ENCODE data around the gene FKBP15.
"Not testable (repeated sequence)": the region's sequence is repeated elsewhere in the genome, so short reads cannot be mapped to it uniquely, and the experiment has no call there.

The FKBP15 gene

DNA sequence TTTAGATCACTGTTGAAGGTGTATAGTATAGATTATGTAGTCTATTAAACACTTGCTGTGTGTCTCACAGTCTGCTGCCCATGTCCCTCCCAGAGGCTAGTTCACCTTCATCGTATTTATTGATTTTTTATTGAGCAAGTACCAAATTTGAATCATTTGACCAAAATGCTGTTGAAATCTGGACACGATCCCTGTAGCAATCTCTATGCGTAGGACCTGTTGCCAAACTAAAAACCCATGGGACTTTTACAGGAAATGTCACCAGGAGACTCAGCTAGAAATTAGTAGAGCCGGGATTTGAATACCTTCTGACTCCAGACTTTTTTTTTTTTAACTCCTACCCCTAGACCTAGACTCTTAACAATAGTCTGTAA lies 17.8 kb upstream of the FKBP15 start:
- no peak for TF ChIP-seq POLR2AphosphoS5 (IDR thresholded peaks at IDR 0.05; ENCODE audit: borderline replicate concordance, low read depth, low read length)
- no peak overlapping the region for H3K27ac ChIP-seq
- no peaks in the 10 kb centered on the region for H3K9me3 ChIP-seq (ENCODE audit: low read depth, low read length)
- H3K36me3 ChIP-seq (ENCODE audit: insufficient read depth, low read length): no peaks in the 10 kb centered on the region
- no peak for DNase-seq (ENCODE audit: low read depth, low spot score)
- H3K9ac ChIP-seq (ENCODE audit: insufficient read length): no peak overlapping the region
- no peak overlapping the region for H3K4me3 ChIP-seq

GRCh38 chr9:113238202-113238858 lies 17.3 kb upstream of the FKBP15 start:
- Histone ChIP-seq H3K36me3 (ENCODE audit: insufficient read depth, low read length) (no peaks in the 10 kb centered on the region), H3K4me3 (no peak overlapping the region), H3K9me3 (ENCODE audit: low read depth, low read length) (no peaks in the 10 kb centered on the region), H3K9ac (ENCODE audit: insufficient read length) (no peak overlapping the region), H3K27ac (no peak overlapping the region)
- TF ChIP-seq POLR2AphosphoS5 (IDR thresholded peaks at IDR 0.05; ENCODE audit: borderline replicate concordance, low read depth, low read length) (no peak), EZH2 (IDR thresholded peaks at IDR 0.05) (no peak), FOXP2 (optimal IDR thresholded peaks at IDR 0.05; ENCODE audit: control extremely low read depth, extremely low read length, insufficient read depth) (no peak)
- no peak for DNase-seq (ENCODE audit: low read depth, low spot score)

DNA sequence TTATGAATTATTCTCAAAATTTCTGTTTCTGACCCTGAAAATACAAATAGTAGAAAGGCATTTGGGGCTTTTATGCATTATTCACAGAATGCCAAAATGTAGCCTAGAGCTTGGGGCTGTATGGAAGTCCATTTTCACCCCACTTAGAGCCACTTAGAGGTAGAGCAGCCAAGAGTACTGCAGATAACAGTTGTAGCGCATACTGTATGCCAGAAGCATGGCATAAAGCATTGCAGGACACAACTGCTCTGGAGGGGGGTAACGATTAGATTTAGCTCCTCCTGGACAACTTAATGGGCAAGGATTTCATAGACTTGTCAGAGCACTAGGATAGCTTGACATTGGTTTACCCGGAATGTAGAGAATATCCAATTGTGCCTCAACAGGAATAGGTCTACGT lies 15.9 kb upstream of the FKBP15 start:
- DNase-seq (ENCODE audit: low read depth, low spot score): no peak
- Histone ChIP-seq H3K4me3 (no peak overlapping the region), H3K27ac (no peak overlapping the region), H3K9me3 (ENCODE audit: low read depth, low read length) (no peaks in the 10 kb centered on the region), H3K9ac (ENCODE audit: insufficient read length) (no peak overlapping the region), H3K36me3 (ENCODE audit: insufficient read depth, low read length) (no peaks in the 10 kb centered on the region)
- TF ChIP-seq POLR2AphosphoS5 (IDR thresholded peaks at IDR 0.05; ENCODE audit: borderline replicate concordance, low read depth, low read length): no peak
- no peak for TF ChIP-seq FOXP2 (optimal IDR thresholded peaks at IDR 0.05; ENCODE audit: control extremely low read depth, extremely low read length, insufficient read depth)
- TF ChIP-seq EZH2 (IDR thresholded peaks at IDR 0.05): no peak

GRCh38 chr9:113235701-113236255 lies 14.7 kb upstream of the FKBP15 start:
- H3K36me3 ChIP-seq (ENCODE audit: insufficient read depth, low read length); H3K9ac ChIP-seq (ENCODE audit: insufficient read length); H3K27ac ChIP-seq; DNase-seq (ENCODE audit: low read depth, low spot score); H3K4me3 ChIP-seq; H3K9me3 ChIP-seq (ENCODE audit: low read depth, low read length): not testable (repeated sequence)

- DNase-seq (ENCODE audit: low read depth, low spot score): no peak
- Histone ChIP-seq H3K9me3 (ENCODE audit: low read depth, low read length) (no peaks in the 10 kb centered on the region), H3K27ac (no peak overlapping the region), H3K4me3 (no peak overlapping the region), H3K9ac (ENCODE audit: insufficient read length) (no peak overlapping the region), H3K36me3 (ENCODE audit: insufficient read depth, low read length) (no peaks in the 10 kb centered on the region)
- TF ChIP-seq FOXP2 (optimal IDR thresholded peaks at IDR 0.05; ENCODE audit: control extremely low read depth, extremely low read length, insufficient read depth): no peak
- no peak for TF ChIP-seq EZH2 (IDR thresholded peaks at IDR 0.05)
- TF ChIP-seq POLR2AphosphoS5 (IDR thresholded peaks at IDR 0.05; ENCODE audit: borderline replicate concordance, low read depth, low read length): no peak
Measured at GRCh38 chr9:113231701-113232100, 10.6 kb upstream of the FKBP15 start.

DNA sequence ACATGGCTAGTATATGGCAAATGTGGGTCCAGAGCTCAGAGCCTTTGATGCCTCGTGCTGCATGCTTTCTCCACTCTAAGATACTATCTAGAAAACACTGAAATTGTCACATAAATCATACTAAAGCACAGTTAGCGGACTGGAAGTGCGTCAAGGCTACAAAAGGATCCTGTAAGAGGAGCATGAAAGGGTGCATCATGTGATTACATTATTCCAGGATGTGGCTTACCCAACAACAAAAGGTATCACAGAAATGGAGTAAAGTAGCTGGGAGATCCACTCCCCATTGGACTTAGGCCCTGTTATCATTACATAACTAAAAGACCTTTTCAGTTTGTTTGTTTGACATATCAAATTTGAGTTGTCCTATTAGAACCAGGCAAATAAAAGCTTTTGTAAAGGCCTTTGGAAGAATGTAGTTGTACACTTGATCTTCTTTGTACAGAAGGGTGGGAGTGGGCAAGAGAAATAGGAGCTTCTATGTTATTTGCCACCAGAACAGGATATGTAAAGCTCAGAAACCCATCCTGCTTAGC lies 7.1 kb upstream of the FKBP15 start:
- no peaks in the 10 kb centered on the region for H3K9me3 ChIP-seq (ENCODE audit: low read depth, low read length)
- H3K27ac ChIP-seq: no peak overlapping the region
- TF ChIP-seq POLR2AphosphoS5 (IDR thresholded peaks at IDR 0.05; ENCODE audit: borderline replicate concordance, low read depth, low read length) (no peak), EZH2 (IDR thresholded peaks at IDR 0.05) (no peak), FOXP2 (optimal IDR thresholded peaks at IDR 0.05; ENCODE audit: control extremely low read depth, extremely low read length, insufficient read depth) (no peak)
- H3K4me3 ChIP-seq: no peak overlapping the region
- H3K9ac ChIP-seq (ENCODE audit: insufficient read length): no peak overlapping the region
- no peak for DNase-seq (ENCODE audit: low read depth, low spot score)
- peaks cover 8% of the 10 kb centered on the region; the same call in 1 of the 2 replicates for H3K36me3 ChIP-seq (ENCODE audit: insufficient read depth, low read length)

DNA sequence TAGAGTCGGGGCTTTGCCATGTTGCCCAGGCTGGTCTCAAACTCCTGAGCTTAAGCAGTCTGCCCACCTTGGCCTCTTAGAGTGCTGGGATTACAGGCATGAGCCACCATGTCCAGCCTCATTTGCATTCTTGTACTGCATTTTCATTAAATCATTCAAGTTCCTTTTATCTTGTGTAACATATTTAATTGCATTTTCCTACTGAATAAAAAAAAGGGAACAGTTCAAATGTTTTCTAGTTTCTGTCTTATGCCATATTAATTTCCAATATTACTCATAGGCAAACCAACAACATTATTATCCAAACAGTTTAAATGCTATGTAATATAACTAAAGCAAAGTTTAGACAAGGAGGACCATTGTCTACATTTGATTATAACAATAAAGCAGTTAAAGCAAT lies 6.4 kb upstream of the FKBP15 start:
- Histone ChIP-seq H3K27ac (no peak overlapping the region), H3K4me3 (no peak overlapping the region), H3K36me3 (ENCODE audit: insufficient read depth, low read length) (peaks cover 8% of the 10 kb centered on the region; the same call in 1 of the 2 replicates), H3K9me3 (ENCODE audit: low read depth, low read length) (no peaks in the 10 kb centered on the region), H3K9ac (ENCODE audit: insufficient read length) (no peak overlapping the region)
- TF ChIP-seq FOXP2 (optimal IDR thresholded peaks at IDR 0.05; ENCODE audit: control extremely low read depth, extremely low read length, insufficient read depth): no peak
- TF ChIP-seq EZH2 (IDR thresholded peaks at IDR 0.05): no peak
- TF ChIP-seq POLR2AphosphoS5 (IDR thresholded peaks at IDR 0.05; ENCODE audit: borderline replicate concordance, low read depth, low read length): no peak
- DNase-seq (ENCODE audit: low read depth, low spot score): no peak

GRCh38 chr9:113223963-113224362 lies 2.9 kb upstream of the FKBP15 start:
- DNase-seq (ENCODE audit: low read depth, low spot score): no peak
- H3K4me3 ChIP-seq: no peak overlapping the region
- no peaks in the 10 kb centered on the region for H3K9me3 ChIP-seq (ENCODE audit: low read depth, low read length)
- TF ChIP-seq FOXP2 (optimal IDR thresholded peaks at IDR 0.05; ENCODE audit: control extremely low read depth, extremely low read length, insufficient read depth) (no peak), EZH2 (IDR thresholded peaks at IDR 0.05) (no peak), POLR2AphosphoS5 (IDR thresholded peaks at IDR 0.05; ENCODE audit: borderline replicate concordance, low read depth, low read length) (no peak)
- H3K9ac ChIP-seq (ENCODE audit: insufficient read length): peak overlapping the region; percentile 3
- no peak overlapping the region for H3K27ac ChIP-seq
- H3K36me3 ChIP-seq (ENCODE audit: insufficient read depth, low read length): peaks cover 8% of the 10 kb centered on the region; the same call in 1 of the 2 replicates

DNA sequence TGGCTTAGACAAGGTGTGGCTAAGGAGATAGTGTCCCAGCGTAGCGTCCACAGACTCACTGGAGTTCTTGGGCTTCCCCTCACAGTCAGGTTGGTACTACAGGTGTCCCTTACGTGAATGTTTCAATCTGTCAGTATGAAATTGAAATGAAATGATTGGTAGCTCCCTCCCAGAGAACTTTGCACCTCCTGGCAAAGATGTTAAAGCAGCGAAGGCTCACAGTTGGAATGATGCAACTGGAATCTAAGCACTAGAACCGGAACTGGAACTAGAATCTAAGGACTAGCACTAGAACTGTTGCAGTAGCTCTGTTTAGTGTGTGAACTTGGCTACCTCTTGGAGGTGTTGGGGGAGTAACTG lies 1.4 kb upstream of the FKBP15 start:
- TF ChIP-seq POLR2AphosphoS5 (IDR thresholded peaks at IDR 0.05; ENCODE audit: borderline replicate concordance, low read depth, low read length): no peak
- no peak for TF ChIP-seq FOXP2 (optimal IDR thresholded peaks at IDR 0.05; ENCODE audit: control extremely low read depth, extremely low read length, insufficient read depth)
- no peak for TF ChIP-seq EZH2 (IDR thresholded peaks at IDR 0.05)
- Histone ChIP-seq H3K27ac (no peak overlapping the region), H3K36me3 (ENCODE audit: insufficient read depth, low read length) (peaks cover 8% of the 10 kb centered on the region; the same call in 1 of the 2 replicates)

More for the DNA sequence above, 1.4 kb upstream of the FKBP15 start:
- H3K4me3 ChIP-seq: peak overlapping the region; percentile 84
- peak overlapping the region; percentile 79 for H3K9ac ChIP-seq (ENCODE audit: insufficient read length)
- no peak for DNase-seq (ENCODE audit: low read depth, low spot score)
- H3K9me3 ChIP-seq (ENCODE audit: low read depth, low read length): no peaks in the 10 kb centered on the region
